KBM-7 (cell line): Measurements from ENCODE around the gene EP400.
"Not testable (repeated sequence)": the region's sequence is repeated elsewhere in the genome, so short reads cannot be mapped to it uniquely, and the experiment has no call there.

ENCODE experiments used
- DNase-seq: peaks from one replicate; pipeline ENCODE4 v3.0.0-alpha.2; 2015
- in situ Hi-C: fragments of 300-500 bp; cut with MboI; formaldehyde crosslinking; loops from 2 replicates; pipeline ENCODE4 v1.14.3; 2020; ENCODE audit warnings: low sequenced_read_pairs, low pct_unique_long_range_greater_than_20kb, mixed read lengths

Gene EP400

DNA sequence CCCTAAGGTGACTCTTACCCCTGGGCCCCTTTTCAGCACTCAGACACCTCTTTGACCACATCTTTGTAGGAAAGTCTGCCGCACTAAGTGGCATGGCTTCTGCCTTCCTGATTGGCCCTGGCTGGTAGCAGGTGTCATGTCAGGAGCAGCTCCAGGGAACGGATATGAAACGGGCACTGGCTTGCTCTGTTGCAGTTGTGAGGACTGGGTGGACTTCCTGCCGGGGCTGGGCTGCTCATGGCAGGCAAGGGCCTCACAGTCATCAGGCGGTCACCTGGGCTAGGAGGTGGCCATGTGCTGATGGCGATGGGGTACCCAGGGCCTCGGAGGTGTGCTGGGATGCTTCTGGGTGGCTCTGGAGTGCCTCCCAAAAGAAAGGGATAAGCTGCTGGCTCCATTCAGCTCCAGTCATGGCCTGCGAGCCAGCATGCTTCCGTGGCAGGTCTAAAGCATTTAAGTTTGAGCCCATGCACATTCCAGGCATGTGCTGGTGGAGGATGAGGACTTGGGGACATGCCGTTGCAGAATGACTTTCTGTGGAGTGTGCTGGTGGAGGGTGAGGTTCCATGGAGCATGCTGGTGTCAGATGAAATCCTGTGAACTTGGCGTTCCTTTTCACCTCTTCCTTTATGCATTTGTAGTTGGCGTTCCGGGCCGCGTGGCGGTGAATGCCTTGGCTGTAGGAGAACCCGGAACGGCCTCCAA lies 77.2 kb downstream of the EP400 start:
- DNase-seq, result no peak
- in situ Hi-C loops, result no loop called here

DNA sequence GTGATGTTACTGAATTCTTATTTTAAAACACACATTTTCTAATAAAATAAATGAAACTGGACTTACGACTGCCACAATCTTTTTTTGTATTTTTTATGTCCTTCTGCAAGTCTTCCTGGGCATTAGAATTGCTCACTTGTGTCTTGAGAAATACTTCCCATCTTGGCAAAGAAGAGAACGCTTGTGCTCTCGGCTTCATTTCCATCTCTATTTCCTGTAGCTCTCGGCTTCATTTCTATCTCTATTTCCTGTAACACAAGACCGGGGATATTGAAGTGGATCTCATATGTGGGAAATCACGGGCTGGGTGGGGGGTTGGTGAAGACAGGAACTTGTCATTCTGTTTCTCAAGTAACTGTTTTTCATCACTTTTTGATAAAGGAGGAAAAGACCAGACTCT lies 77.9 kb downstream of the EP400 start:
- in situ Hi-C loops, result no loop called here
- DNase-seq, result no peak

DNA sequence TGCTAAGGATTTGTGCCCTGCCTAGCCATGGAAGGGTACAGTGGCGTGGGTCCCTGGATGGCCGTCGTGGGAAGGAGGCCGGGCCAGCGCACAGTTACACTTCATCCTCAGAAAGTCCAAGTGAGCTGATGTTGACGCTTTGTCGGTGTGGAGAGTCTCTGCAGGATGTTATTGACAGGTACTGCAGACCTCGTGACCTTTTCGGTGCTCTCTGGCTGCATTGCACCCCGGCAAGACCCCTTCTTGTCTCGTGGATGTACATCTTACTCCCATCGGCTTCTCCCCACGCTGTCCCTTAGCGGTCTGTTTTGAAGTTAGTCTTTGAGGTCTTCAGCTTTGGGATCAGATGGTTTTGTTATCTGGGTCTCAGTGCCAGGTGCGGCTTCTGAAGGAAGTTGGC lies 78.4 kb downstream of the EP400 start:
- DNase-seq, result no peak

DNA sequence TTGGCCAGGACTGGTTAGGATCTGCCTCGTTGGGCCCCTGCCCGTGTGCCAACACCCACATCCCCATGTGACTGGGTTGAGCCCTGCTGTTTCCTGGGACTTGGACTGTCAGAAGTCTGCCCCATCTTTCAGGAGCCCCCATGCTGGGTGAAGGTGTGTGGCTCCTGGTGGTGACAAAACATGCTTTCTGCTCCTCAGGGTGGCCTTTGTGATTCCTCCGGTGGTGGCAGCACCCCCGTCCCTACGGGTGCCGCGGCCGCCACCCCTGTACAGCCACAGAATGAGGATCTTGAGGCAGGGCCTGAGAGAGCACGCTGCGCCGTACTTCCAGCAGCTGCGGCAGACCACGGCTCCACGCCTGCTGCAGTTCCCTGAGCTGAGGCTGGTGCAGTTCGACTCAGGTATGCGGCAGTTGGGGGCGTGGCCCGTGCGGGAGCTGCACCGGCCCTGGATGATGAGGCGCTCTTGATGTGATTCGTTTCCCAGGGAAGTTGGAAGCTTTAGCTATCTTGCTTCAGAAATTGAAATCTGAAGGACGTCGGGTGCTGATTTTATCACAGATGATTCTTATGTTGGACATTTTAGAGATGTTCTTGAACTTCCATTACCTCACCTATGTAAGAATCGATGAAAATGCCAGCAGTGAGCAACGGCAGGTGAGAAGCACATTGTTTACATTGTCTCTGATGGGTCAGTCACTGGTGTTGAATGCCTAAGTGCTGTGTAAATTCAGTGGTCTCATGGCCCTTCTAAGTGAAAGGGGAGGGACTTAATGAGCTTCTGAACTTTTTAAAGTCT lies 80.0 kb downstream of the EP400 start:
- DNase-seq, result no peak
- in situ Hi-C loops, result no loop called here

More for the DNA sequence above, 78.4 kb downstream of the EP400 start:
- in situ Hi-C loops, result no loop called here

DNA sequence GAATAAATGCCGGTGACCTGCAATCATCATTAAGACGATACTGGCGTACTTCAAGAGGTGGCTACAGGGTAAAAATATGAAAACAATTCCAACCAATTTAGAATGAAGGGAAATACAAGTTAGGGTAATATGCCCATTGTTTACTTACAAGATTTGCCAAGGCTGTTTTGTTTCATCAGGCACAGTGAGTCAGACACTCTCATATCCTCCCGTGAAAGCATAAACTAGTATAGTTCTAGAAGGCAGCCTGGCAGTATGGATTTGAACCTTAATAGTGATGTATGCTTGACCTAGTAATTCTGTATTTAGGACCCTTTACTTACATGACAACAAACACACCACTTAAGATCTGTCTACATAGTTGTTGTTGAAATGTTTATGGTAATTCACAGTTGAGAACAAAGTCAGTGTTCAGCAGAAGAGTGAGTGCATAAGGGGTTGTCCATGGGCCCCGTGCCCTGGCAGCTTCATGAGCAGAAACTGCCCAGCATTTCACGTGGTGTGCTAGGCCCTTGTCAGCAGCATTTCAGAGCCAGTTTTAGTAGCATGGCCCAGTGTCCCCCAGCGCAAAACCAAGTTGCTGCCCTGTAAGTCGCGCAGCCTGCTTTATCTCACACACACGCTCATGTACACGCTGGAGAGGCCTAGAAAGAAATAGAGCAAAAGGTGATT lies 80.8 kb downstream of the EP400 start:
- in situ Hi-C loops, result no loop called here
- no peak for DNase-seq

DNA sequence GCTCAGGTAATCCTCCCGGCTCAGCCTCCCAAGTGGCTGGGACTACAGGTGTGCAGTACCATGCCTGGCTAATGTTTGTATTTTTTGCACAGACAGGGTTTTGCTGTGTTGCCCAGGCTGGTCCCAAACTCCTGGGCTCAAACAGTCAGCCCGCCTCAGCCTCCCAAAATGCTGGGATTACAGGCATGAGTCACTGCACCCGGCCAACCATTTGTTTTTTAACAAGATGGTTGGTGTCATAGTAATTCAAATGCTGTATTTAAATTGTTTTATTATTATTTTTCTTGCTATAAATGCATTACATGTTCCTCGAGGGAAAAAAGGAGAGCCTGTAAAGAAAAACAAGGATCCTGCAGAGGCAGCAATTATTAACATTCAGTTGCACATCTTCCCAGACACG lies 83.9 kb downstream of the EP400 start:
- DNase-seq, result no peak
- in situ Hi-C loops, result no loop called here

DNA sequence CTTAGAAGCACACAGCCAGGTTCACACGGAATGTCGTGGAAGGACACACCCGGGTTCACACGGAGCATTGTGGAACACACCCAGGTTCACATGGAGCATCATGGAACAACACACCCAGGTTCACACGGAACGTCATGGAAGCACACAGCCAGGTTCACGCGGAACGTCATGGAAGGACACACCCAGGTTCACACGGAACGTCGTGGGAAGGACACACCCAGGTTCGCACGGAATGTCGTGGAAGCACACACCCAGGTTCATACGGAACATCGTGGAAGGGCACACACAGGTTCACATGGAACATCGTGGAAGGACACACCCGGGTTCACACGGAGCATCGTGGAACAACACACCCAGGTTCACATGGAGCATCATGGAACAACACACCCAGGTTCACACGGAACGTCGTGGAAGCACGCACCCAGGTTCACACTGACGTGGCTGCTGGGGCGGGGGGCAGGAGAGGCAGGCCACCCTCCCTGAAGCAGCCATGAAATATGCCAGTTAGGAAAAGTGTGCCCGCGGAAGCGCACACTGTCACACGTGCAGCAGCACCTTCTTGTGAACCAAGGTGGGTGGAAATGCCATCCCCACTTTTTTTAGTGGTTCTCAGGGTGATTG lies 86.4 kb downstream of the EP400 start:
- in situ Hi-C loops, result no loop called here
- no peak for DNase-seq

DNA sequence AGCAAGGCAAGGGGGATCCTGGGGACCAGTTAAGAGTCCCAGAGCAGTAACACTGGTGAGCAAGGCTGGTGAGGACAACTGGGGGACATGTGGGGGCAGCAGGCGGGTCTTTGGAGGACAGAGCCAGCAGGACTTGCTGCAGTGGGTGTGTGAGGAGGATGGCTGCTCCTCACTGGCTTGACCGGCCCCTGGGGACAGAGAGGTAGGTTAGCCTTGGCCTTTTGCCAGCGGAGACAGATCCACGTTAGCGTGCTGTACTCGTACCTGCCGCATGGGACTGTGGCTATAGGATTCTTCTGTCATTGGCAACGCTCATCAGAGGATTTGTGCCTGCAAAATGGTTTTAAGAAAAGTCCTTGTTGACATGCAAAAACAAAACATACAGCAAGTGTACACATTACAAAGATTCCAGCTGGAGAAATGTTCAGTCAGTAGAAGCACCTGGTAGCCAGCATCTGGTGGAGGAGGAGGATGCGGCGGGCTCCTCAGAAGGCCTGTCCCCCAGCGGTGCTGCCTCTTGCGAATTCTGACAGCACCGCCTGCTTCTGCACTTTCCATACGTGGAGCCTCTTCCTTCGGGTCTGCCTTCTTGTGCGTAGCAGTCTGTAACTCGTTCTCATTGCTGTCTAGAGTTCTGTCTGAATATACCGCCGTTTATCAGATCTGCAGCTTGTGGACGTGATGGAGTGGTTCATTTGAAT lies 91.3 kb downstream of the EP400 start:
- DNase-seq, result no peak
- in situ Hi-C loops, result no loop called here

DNA sequence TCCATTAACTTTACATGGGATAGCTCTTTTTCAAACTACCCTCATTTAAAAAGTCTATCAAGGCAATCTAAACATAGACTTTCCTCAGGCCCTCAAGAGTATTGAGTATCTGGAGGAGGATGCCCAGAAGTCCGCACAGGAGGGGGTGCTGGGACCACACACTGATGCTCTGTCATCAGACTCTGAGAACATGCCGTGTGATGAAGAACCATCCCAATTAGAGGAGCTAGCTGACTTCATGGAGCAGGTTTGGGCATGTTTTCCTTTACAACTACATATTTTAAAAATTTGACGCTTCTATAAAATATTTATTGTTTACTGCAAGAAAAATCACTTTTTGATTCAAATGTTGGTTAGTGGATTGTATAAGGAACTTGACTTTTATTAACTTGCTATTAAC lies 93.5 kb downstream of the EP400 start:
- in situ Hi-C loops, result no loop called here
- DNase-seq, result no peak

DNA sequence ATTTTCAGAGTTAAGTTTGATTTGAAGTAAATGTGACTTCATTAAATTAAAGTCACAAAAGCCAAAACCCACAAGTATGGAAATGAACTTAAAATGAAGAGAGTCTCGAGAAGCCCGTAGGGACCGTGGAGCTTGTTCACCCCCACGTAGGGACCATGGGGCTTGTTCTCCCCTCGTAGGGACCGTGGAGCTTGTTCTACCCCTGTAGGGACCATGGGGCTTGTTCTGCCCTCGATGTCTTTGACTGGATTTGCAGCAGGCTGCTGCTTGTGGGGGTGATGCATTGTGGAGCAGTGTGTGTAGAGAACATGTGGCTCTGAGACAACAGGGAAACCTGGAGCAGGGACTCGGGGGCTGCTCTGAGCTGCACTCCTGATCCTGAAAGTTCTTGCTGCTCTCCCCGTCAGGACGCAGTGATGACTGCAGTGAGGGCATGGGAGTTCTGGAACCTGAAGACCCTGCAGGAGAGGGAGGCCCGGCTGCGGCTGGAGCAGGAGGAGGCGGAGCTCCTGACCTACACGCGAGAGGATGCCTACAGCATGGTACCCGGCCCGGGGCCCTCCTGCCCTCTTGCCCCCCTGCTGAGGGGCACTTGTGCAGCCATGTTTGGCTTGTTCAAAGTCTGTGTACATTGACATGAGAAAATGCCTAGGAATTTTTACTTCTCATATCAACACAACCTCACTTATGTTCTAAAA lies 94.2 kb downstream of the EP400 start:
- no peak for DNase-seq
- in situ Hi-C loops, result no loop called here

DNA sequence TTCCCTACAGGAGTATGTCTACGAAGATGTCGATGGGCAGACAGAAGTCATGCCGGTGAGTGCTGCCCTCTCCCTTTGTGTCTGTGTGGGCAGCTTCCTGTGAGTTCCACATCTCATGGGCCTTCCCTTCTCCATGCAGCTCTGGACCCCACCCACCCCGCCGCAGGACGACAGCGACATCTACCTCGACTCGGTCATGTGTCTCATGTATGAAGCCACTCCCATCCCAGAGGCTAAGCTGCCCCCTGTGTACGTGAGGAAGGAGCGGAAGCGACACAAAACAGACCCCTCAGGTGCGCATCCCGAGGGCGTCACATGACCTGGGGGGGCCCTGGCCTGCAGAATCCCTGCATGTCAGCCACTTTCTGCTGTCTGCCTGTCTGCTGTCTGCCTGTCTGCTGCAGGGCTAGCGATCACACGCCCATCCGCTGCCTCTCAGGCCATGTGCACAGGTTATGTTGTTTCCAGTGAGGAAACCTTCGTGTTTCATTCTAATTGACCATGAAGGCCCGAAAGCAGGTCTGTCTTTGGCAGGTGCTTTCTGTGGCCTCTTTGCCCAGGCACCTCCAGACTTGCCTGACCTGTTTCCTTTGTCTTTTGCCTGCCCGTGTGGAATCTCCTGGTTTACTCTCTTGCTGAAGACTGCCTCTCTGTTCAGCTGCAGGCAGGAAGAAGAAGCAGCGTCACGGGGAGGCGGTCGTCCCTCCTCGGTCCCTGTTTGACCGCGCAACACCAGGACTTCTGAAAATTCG lies 95.1 kb downstream of the EP400 start:
- in situ Hi-C loops, result no loop called here
- DNase-seq, result no peak

DNA sequence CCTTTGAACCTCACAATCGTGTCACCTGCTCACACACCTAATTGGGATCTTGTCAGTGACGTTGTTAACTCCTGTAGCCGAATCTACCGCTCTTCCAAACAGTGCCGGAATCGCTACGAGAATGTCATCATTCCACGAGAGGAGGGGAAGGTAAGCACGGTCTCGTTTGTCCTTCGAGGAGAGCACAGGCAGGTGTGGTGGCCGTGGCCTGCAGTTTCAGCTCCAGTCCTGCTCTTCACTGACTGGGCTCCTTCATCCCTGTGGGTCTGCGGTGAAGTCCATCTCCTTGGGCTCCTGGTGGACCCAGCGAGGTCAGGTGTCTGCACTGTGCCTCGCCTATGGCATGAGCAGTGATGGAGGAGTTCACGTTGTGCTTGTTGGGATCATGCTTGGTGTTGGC lies 96.0 kb downstream of the EP400 start:
- no peak for DNase-seq
- in situ Hi-C loops, result no loop called here

DNA sequence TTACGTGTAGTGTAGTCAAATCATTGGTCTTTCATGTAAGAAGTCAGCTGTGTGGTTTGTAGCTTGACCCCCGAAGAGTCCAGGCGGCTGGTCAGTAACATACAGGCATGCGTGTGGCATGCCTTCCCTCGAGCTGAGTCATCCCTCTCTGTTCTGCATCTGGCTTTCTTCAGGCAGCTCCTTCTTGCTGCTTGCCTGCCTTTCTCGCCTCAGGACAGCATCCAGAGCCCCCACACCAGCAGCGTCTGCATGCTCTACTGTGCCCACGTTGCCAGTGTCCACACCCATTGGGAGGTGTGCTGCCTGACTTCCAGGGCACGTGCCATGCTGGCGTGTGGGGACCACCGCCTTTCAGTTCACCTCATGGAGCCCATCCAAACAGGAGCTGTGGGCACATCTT lies 96.8 kb downstream of the EP400 start:
- in situ Hi-C loops, result no loop called here
- no peak for DNase-seq

DNA sequence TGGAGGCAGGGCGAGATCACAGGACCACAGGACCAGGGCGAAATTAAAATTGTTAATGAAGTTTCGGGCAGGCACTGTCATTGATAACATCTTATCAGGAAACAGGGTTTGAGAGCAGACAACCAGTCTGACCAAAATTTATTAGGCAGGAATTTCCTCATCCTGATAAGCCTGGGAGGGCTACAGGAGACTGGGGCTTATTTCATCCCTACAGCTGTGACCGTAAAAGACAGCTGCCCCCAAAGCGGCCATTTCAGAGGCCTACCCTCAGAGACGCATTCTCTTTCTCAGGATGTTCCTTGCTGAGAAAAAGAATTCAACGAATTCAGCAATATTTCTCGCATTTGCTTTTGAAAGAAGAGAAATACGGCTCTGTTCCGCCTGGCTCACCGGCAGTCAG lies 97.9 kb downstream of the EP400 start:
- in situ Hi-C loops, result not testable (repeated sequence)

DNA sequence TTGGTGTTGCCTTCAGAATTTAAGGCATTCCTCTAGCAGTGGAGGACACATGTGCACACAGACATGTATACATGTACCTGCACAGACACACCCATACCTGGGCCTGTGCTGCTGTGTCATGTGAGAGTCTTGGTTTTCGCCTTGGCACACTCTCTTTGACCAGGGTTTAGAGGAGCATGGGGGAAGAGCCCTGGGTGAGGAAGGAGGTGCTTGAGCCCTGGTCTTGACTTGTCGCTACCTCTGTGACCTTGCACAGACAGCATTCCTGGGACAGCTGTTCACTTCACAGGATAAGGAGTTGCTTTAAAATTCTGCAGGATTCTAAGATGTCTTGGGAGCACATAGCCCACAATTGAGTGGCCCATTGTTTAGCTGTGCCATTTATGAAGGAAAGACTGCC lies 99.7 kb downstream of the EP400 start:
- in situ Hi-C loops, result no loop called here
- no peak for DNase-seq

More for the DNA sequence above, 97.9 kb downstream of the EP400 start:
- DNase-seq, result not testable (repeated sequence)

DNA sequence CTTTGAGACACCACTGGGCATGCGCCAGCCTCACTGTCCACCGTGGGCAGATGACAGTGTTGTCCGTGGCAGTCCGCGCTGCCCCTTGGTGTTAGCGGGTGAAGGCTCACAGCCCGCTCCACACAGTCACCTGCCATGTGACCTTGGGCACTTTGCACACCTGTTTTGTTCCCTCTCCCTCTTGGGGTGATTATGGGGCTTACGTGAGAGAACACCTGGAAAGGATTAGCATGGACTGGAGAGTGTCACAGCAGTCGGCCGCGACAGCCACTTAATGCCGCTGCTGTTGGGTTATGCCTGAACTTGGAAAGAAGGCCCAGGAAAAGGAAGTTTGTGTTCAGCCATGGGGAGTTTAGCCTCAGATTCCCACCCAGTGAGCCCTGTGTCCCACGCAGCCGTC lies 100.1 kb downstream of the EP400 start:
- no peak for DNase-seq
- in situ Hi-C loops, result no loop called here

DNA sequence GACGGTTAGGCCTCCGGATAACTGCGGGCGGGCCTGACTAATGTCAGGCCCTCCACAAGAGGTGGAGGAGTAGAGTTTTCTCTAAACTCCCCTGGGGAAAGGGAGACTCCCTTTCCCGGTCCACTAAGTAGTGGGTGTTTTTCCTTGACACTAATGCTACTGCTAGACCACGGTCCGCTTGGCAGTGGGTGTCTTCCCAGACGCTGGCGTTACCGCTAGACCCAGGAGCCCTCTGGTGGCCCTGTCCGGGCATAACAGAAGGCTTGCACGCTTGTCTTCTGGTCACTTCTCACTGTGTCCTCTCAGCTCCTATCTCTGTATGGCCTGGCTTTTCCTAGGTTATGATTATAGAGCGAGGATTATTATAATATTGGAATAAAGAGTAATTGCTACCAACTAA lies 102.0 kb downstream of the EP400 start:
- DNase-seq, result peak; percentile 15
- in situ Hi-C loops, result not testable (repeated sequence)
